ENCODE results near the gene PRKCA.
"Not testable (repeated sequence)": the region's sequence is repeated elsewhere in the genome, so short reads cannot be mapped to it uniquely, and the experiment has no call there.

PRKCA gene

GRCh38 chr17:66679631-66680517 lies 377.5 kb downstream of the PRKCA start:
- DNase-seq (ENCODE audit: low read depth in 2 of 2), result no peak

- no peak for DNase-seq (ENCODE audit: low read depth in 2 of 2)
Observed at GRCh38 chr17:66682283-66682682, 379.9 kb downstream of the PRKCA start.

- no peak for DNase-seq (ENCODE audit: low read depth in 2 of 2)
Observed at GRCh38 chr17:66684261-66684660, 381.8 kb downstream of the PRKCA start.

- no peak for DNase-seq (ENCODE audit: low read depth in 2 of 2)
Observed at GRCh38 chr17:66684731-66685130, 382.3 kb downstream of the PRKCA start.

- no peak for DNase-seq (ENCODE audit: low read depth in 2 of 2)
Observed at GRCh38 chr17:66686601-66687000, 384.2 kb downstream of the PRKCA start.

- no peak for DNase-seq (ENCODE audit: low read depth in 2 of 2)
Observed at GRCh38 chr17:66687570-66688284, 385.3 kb downstream of the PRKCA start.

- DNase-seq (ENCODE audit: low read depth in 2 of 2), result no peak
Observed at GRCh38 chr17:66689221-66689620, 386.8 kb downstream of the PRKCA start.

GRCh38 chr17:66690166-66690565 lies 387.8 kb downstream of the PRKCA start:
- DNase-seq (ENCODE audit: low read depth in 2 of 2), result no peak

GRCh38 chr17:66691644-66692420 lies 389.4 kb downstream of the PRKCA start:
- no peak for DNase-seq (ENCODE audit: low read depth in 2 of 2)

- DNase-seq (ENCODE audit: low read depth in 2 of 2), result no peak
Observed at GRCh38 chr17:66692421-66692690, 389.9 kb downstream of the PRKCA start.

GRCh38 chr17:66695098-66695497 lies 392.7 kb downstream of the PRKCA start:
- DNase-seq (ENCODE audit: low read depth in 2 of 2), result no peak

GRCh38 chr17:66698270-66698669 lies 395.9 kb downstream of the PRKCA start:
- DNase-seq (ENCODE audit: low read depth in 2 of 2), result no peak

GRCh38 chr17:66701462-66701861 lies 399.0 kb downstream of the PRKCA start:
- no peak for DNase-seq (ENCODE audit: low read depth in 2 of 2)

- DNase-seq (ENCODE audit: low read depth in 2 of 2), result no peak
Observed at GRCh38 chr17:66702106-66702936, 399.9 kb downstream of the PRKCA start.

GRCh38 chr17:66704858-66705520 lies 402.6 kb downstream of the PRKCA start:
- no peak for DNase-seq (ENCODE audit: low read depth in 2 of 2)

GRCh38 chr17:66706851-66707450 lies 404.5 kb downstream of the PRKCA start:
- DNase-seq (ENCODE audit: low read depth in 2 of 2), result no peak

- no peak for DNase-seq (ENCODE audit: low read depth in 2 of 2)
Observed at GRCh38 chr17:66711401-66711800, 409.0 kb downstream of the PRKCA start.

- no peak for DNase-seq (ENCODE audit: low read depth in 2 of 2)
Observed at GRCh38 chr17:66711881-66712321, 409.5 kb downstream of the PRKCA start.

- no peak for DNase-seq (ENCODE audit: low read depth in 2 of 2)
Observed at GRCh38 chr17:66712453-66712852, 410.0 kb downstream of the PRKCA start.

GRCh38 chr17:66713021-66713532 lies 410.7 kb downstream of the PRKCA start:
- not testable (repeated sequence) for DNase-seq (ENCODE audit: low read depth in 2 of 2)

All from activated CD8-positive, alpha-beta memory T cell treated with anti-CD3 and anti-CD28 coated beads for 4 hours (primary cell).